K562 (cell line): Measurements from ENCODE around the gene LMAN2. TPM values are rescaled to one million over a fixed set of nuclear protein-coding genes. Genes with fewer than 3 reads are reported as not detected.

Experiments
- ATAC-seq: fragments of 200-7000 bp; cut with Tn5 transposase; 3 replicates; pipeline ENCODE4 v1.9.1; 2020; ENCODE audit warnings: moderate library complexity
- BruUV-seq: library from RNA; stranded (reverse); fragments of 400-500 nt; replicated peaks from 2 replicates; lab custom pipeline; 2021; lab: Mats Ljungman, UMichigan
- CTCF ChIA-PET: fragments of 300-600 bp; formaldehyde crosslinking; extraction: SDS; loops from one replicate; lab custom pipeline; 2021; ENCODE audit warnings: low intra/inter-chr PET ratio; lab: Yijun Ruan, JAX
- POLR2A ChIA-PET: fragments of 300-600, 350-650 bp; sonication (Branson Sonifier 250); formaldehyde crosslinking; extraction: SDS; loops from one replicate; lab custom pipeline; 2021; ENCODE audit warnings: antibody characterized with exemption, inconsistent platforms; lab: Yijun Ruan, JAX
- DNase-seq, 4 experiments: peaks; one replicate each; pipeline versions ENCODE4 v3.0.0 to v3.0.0-alpha.2; 2011 to 2018; ENCODE audit warnings: low spot score in 3 of 4, mixed read lengths in 3 of 4; ENCODE audit errors: extremely low read depth in 1 of 4
- FAIRE-seq: peaks from 2 replicates; lab custom pipeline; 2011; peaks lifted over from hg19 to GRCh38; lab: Jason Lieb, UNC
- H2AFZ ChIP-seq: 2 replicates; pipeline ENCODE4 v1.6.0; 2011; ENCODE audit warnings: low read depth, low read length, control low read depth, inconsistent platforms
- H3K27ac ChIP-seq: fragments of 200-600 bp; 3 replicates; pipeline ENCODE4 v1.8.0; 2011; ENCODE audit warnings: low read depth, mild to moderate bottlenecking, control low read depth, inconsistent platforms, low read length, moderate library complexity, mixed read lengths; ENCODE audit errors: extremely low read depth
- H3K27me3 ChIP-seq, 2 experiments: fragments of 300-600 bp in 1 of 2; 2 replicates in 1 of 2; 3 replicates in 1 of 2; pipeline versions ENCODE4 v1.6.0 to v1.8.0; 2011; ENCODE audit warnings: inconsistent platforms in 2 of 2, low read length in 2 of 2, mild to moderate bottlenecking in 1 of 2, mixed read lengths in 1 of 2, moderate library complexity in 1 of 2; ENCODE audit not compliant: control insufficient read depth in 2 of 2, insufficient read depth in 2 of 2
- H3K36me3 ChIP-seq: fragments of 300-600 bp; 3 replicates; pipeline ENCODE4 v1.8.0; 2011; ENCODE audit warnings: mild to moderate bottlenecking, low read length, inconsistent platforms; ENCODE audit not compliant: control insufficient read depth, insufficient read depth
- H3K4me1 ChIP-seq, 2 experiments: fragments of 200-600 bp in 1 of 2; replicated peaks in 1 of 2; 2 replicates in 1 of 2; 3 replicates in 1 of 2; pipeline versions ENCODE4 v1.5.1 to v1.8.0; 2011; ENCODE audit warnings: inconsistent platforms in 2 of 2, low read length in 2 of 2, mild to moderate bottlenecking in 1 of 2, mixed read lengths in 1 of 2, moderate library complexity in 1 of 2; ENCODE audit not compliant: control insufficient read depth in 2 of 2, insufficient read depth in 2 of 2
- H3K4me2 ChIP-seq: 2 replicates; pipeline ENCODE4 v1.6.1; 2011; ENCODE audit warnings: low read length, control low read depth, inconsistent platforms, mixed read lengths; ENCODE audit not compliant: insufficient read depth
- H3K4me3 ChIP-seq: fragments of 200-600 bp; sonication (generic), shearing (Covaris generic); 2 replicates; pipeline ENCODE4 v1.5.1; 2016; ENCODE audit warnings: control low read depth, inconsistent platforms
- H3K79me2 ChIP-seq: fragments of 200-600 bp; 3 replicates; pipeline ENCODE4 v1.8.0; 2011; ENCODE audit warnings: low read length, inconsistent platforms; ENCODE audit not compliant: control insufficient read depth, insufficient read depth
- H3K9ac ChIP-seq, 2 experiments: 2 replicates each; pipeline versions ENCODE4 v1.6.0 to v1.6.1; 2011; ENCODE audit warnings: low read depth in 2 of 2, low read length in 2 of 2, control low read depth in 1 of 2, inconsistent platforms in 1 of 2, mild to moderate bottlenecking in 1 of 2, mixed read lengths in 1 of 2; ENCODE audit not compliant: insufficient read depth in 1 of 2
- H3K9me1 ChIP-seq: one replicate; pipeline ENCODE4 v1.6.0; 2011; ENCODE audit warnings: inconsistent platforms, mild to moderate bottlenecking, low read length, moderate library complexity; ENCODE audit not compliant: control insufficient read depth, insufficient read depth
- H3K9me3 ChIP-seq: replicated peaks from 2 replicates; pipeline ENCODE4 v1.5.1; 2011; ENCODE audit warnings: low read depth, low read length, inconsistent platforms; ENCODE audit not compliant: control insufficient read depth, insufficient read depth
- H4K20me1 ChIP-seq: replicated peaks from 2 replicates; pipeline ENCODE4 v1.6.1; 2011; ENCODE audit warnings: low read length, inconsistent platforms, mixed read lengths; ENCODE audit not compliant: control insufficient read depth, insufficient read depth
- CSDE1 ChIP-seq, 2 experiments: fragments of 450-650 bp; IDR thresholded peaks; 2 replicates each; pipeline ENCODE4 v1.6.1; 2016; ENCODE audit warnings: mild to moderate bottlenecking in 1 of 2
- E2F8 ChIP-seq: fragments of 450-650 bp; IDR thresholded peaks from 2 replicates; pipeline ENCODE4 v1.7.1; 2018; ENCODE audit warnings: mild to moderate bottlenecking, low read depth; ENCODE audit not compliant: partially characterized antibody
- FOXJ3 ChIP-seq: sonication (generic); formaldehyde crosslinking; IDR thresholded peaks from 2 replicates; pipeline ENCODE4 v1.4.0; 2020; ENCODE audit warnings: mild to moderate bottlenecking, missing genetic modification reagents
- GTF3C2 ChIP-seq: IDR thresholded peaks from 3 replicates; pipeline ENCODE4 v1.6.1; 2011; ENCODE audit warnings: borderline replicate concordance, mild to moderate bottlenecking, moderate library complexity; ENCODE audit not compliant: insufficient read length; ENCODE audit errors: extremely low read depth
- HMG20B ChIP-seq: fragments of 250-450 bp; sonication (Bioruptor Pico); IDR thresholded peaks from 2 replicates; pipeline ENCODE4 v1.5.0; 2021; ENCODE audit warnings: mild to moderate bottlenecking
- KAT2B ChIP-seq: IDR thresholded peaks from one replicate; pipeline ENCODE4 v1.6.1; 2012; ENCODE audit warnings: low read depth, mild to moderate bottlenecking, control low read depth, inconsistent platforms, low read length, moderate library complexity
- MAZ ChIP-seq, 2 experiments: fragments of 450-650 bp in 1 of 2; sonication (generic) in 1 of 2; formaldehyde crosslinking; IDR thresholded peaks in 1 of 2; conservative IDR thresholded peaks in 1 of 2; 2 replicates each; pipeline versions ENCODE4 v1.4.0 to v1.5.0; 2020; ENCODE audit warnings: mild to moderate bottlenecking in 1 of 2, missing genetic modification reagents in 1 of 2
- PML ChIP-seq: IDR thresholded peaks from 2 replicates; pipeline ENCODE4 v1.6.1; 2012; ENCODE audit warnings: low read length, inconsistent platforms
- ZBTB43 ChIP-seq: sonication (generic); formaldehyde crosslinking; IDR thresholded peaks from 2 replicates; pipeline ENCODE4 v1.8.0; 2023; ENCODE audit warnings: mild to moderate bottlenecking, missing genetic modification reagents
- ZNF165 ChIP-seq: fragments of 250-450 bp; sonication (Bioruptor Pico); IDR thresholded peaks from 2 replicates; pipeline ENCODE4 v1.4.0; 2020; ENCODE audit warnings: borderline replicate concordance
- ZNF444 ChIP-seq: fragments of 250-450 bp; sonication (Bioruptor Pico); IDR thresholded peaks from 2 replicates; pipeline ENCODE4 v1.4.0; 2020; ENCODE audit warnings: mild to moderate bottlenecking, moderate library complexity
- ZNF584 ChIP-seq: fragments of 200-800 bp; sonication (Bioruptor generic); IDR thresholded peaks from 2 replicates; pipeline ENCODE4 v1.6.1; 2016; ENCODE audit warnings: low read depth, mild to moderate bottlenecking, missing genetic modification characterization, missing compliant biosample characterization
- ZNF589 ChIP-seq: fragments of 200-800 bp; sonication (Bioruptor generic); IDR thresholded peaks from 2 replicates; pipeline ENCODE4 v1.6.1; 2016; ENCODE audit warnings: low read depth, missing genetic modification characterization, missing compliant biosample characterization
- ZNF766 ChIP-seq: fragments of 200-800 bp; sonication (Bioruptor generic); conservative IDR thresholded peaks from 2 replicates; pipeline ENCODE4 v1.6.1; 2016; ENCODE audit warnings: missing genetic modification characterization, missing compliant biosample characterization
- WGBS: fragments of 100-300 bp; shearing (Covaris generic); methylation state at CpG from one replicate; pipeline ENCODE4 v1.1.6; 2016; ENCODE audit warnings: low coverage, mixed read lengths; ENCODE audit not compliant: insufficient coverage; ENCODE audit errors: missing lambda C conversion rate; 5-methylcytosine and 5-hydroxymethylcytosine counted together
- in situ Hi-C: fragments of 300-500 bp; cut with MboI; formaldehyde crosslinking; loops from 4 replicates; pipeline ENCODE4 v1.15.0; 2018; ENCODE audit warnings: inconsistent platforms, mixed read lengths
- intact Hi-C: fragments of 100-400 bp; cut with micrococcal nuclease; formaldehyde crosslinking; loops from 2 replicates; pipeline ENCODE4 v1.14.2; 2022
- polyA plus RNA-seq, 8 experiments: library from polyadenylated mRNA; depleted of rRNA in 4 of 8; stranded (reverse) in 5 of 8; unstranded in 3 of 8; fragments of >200 nt; fragmentation: Nextera tagmentation in 2 of 8; fragmentation: Illumina TruSeq in 1 of 8; extraction: Ambion mirVana in 2 of 8; extraction: Trizol in 1 of 8; gene quantifications; 2 replicates each; pipeline versions ENCODE4 v1.2.1 to v1.2.3, GENCODE V29; 2011 to 2014; ENCODE audit warnings: inconsistent platforms in 1 of 8, missing spikeins in 1 of 8
- total RNA-seq, 7 experiments: library from RNA; depleted of rRNA in 6 of 7; stranded (reverse); fragments of >200 nt in 6 of 7; fragmentation: Illumina TruSeq in 2 of 7; extraction: Trizol in 2 of 7; gene quantifications; 2 replicates each; pipeline versions ENCODE4 v1.2.1 to v1.2.3, GENCODE V29; 2011 to 2021; ENCODE audit warnings: low replicate concordance in 1 of 7

The LMAN2 gene
- total and polyA plus RNA-seq, 9 of the 15 experiments (the other 6 are each of a cell fraction or from before 2014, with no cell fraction given) = 2.7 to 254 (median 136) TPM

- peaks cover 26 to 69% of the 10 kb centered on the region in 2 experiments for H3K4me1 ChIP-seq
- in situ Hi-C loops (no loop called here), intact Hi-C loops (loop anchor here (1.0 kb wide), 1 partner anchor 194 kb away; no protein-coding TSS in a partner anchor)
- POLR2A ChIA-PET = interaction anchor here (0.6 to 1.9 kb wide), 6 partner anchors 12 to 194 kb away, joined by 3 to 8 read pairs (median 4); no protein-coding TSS in a partner anchor
- H2AFZ ChIP-seq = no peak overlapping the region
- no peaks in the 10 kb centered on the region for H3K9me3 ChIP-seq
- H3K4me2 ChIP-seq = no peak overlapping the region
- no peaks in the 10 kb centered on the region for H3K9me1 ChIP-seq
- peaks cover 34% of the 10 kb centered on the region for H3K36me3 ChIP-seq
- peak overlapping the region; percentile 35; the same call in 2 of the 3 replicates for H3K27ac ChIP-seq
- no peaks in the 10 kb centered on the region for H3K27me3 ChIP-seq
- BruUV-seq = no TSS peak
- no peak overlapping the region for H3K4me3 ChIP-seq
- FAIRE-seq (no peak), ATAC-seq (no peak), DNase-seq (peak in 1 of 4 experiments; percentile 34)
- H3K9ac ChIP-seq = peak overlapping the region; percentile 9 to 85; a peak in 3 of 4 replicates
- H3K79me2 ChIP-seq = peaks cover 37% of the 10 kb centered on the region
- CTCF ChIA-PET = interaction anchor here (1.3 kb wide), 1 partner anchor 146 kb away, joined by 6 read pairs; no protein-coding TSS in a partner anchor
- no peaks in the 10 kb centered on the region; the same call in 1 of the 2 replicates for H4K20me1 ChIP-seq
- 67% methylated on average over 11 of the region's 11 CpGs for WGBS
- TF ChIP-seq ZNF444 (CRISPR knock-in tag) (no peak), FOXJ3 (CRISPR knock-in tag) (no peak), KAT2B (no peak), ZBTB43 (CRISPR knock-in tag) (no peak), GTF3C2 (no peak), ZNF584 (CRISPR knock-in tag) (no peak), ZNF589 (no peak), ZNF766 (CRISPR knock-in tag) (no peak), MAZ (CRISPR knock-in tag; conservative IDR thresholded peaks at IDR 0.05 in 1 of 2, IDR thresholded peaks at IDR 0.05 in 1 of 2) (no peak), E2F8 (no peak), PML (no peak), ZNF165 (no peak), CSDE1 (IDR thresholded peaks at IDR 0.05) (no peak), HMG20B (CRISPR knock-in tag) (no peak)
Measured at GRCh38 chr5:177308740-177309139, 42.7 kb downstream of the LMAN2 start.
